OCI-LY3 (cell line): ENCODE results near the gene LIN28A.

Experiments used
- H2AFZ ChIP-seq: fragments of 200-600, 300-600 bp; shearing (Covaris generic); 2 replicates; pipeline ENCODE4 v1.6.0; 2014; ENCODE audit warnings: antibody characterized with exemption, low read depth, low read length
- H3K27ac ChIP-seq: fragments of 200-600, 300-600 bp; sonication (generic); 2 replicates; pipeline ENCODE4 v1.5.1; 2014; ENCODE audit warnings: mild to moderate bottlenecking, low read length, moderate library complexity, mixed read lengths
- H3K27me3 ChIP-seq: fragments of 200-600, 300-600 bp; sonication (generic); 2 replicates; pipeline ENCODE4 v1.6.1; 2014; ENCODE audit warnings: low read depth, low read length, mixed read lengths
- H3K36me3 ChIP-seq: fragments of 200-600, 300-600 bp; sonication (generic); replicated peaks from 2 replicates; pipeline ENCODE3; 2014; ENCODE audit warnings: low read depth, low read length, mixed read lengths
- H3K4me1 ChIP-seq: fragments of 300-600, 200-600 bp; sonication (generic); 2 replicates; pipeline ENCODE4 v1.6.1; 2014; ENCODE audit warnings: low read length, mixed read lengths
- H3K4me2 ChIP-seq: fragments of 200-600, 300-600 bp; sonication (generic); 2 replicates; pipeline ENCODE4 v1.6.1; 2014; ENCODE audit warnings: low read length, mixed read lengths
- H3K4me3 ChIP-seq: fragments of 300-600, 200-600 bp; sonication (generic); 2 replicates; pipeline ENCODE4 v1.5.1; 2014; ENCODE audit warnings: antibody characterized with exemption, mild to moderate bottlenecking, low read length, moderate library complexity
- H3K79me2 ChIP-seq: fragments of 300-600, 200-600 bp; shearing (Covaris generic); 2 replicates; pipeline ENCODE4 v1.6.1; 2014; ENCODE audit warnings: mild to moderate bottlenecking, low read length, mixed read lengths
- H3K9ac ChIP-seq: fragments of 300-600, 200-600 bp; shearing (Covaris generic); 2 replicates; pipeline ENCODE4 v1.6.0; 2014; ENCODE audit warnings: mild to moderate bottlenecking, low read length, moderate library complexity
- H3K9me3 ChIP-seq: fragments of 200-600, 300-600 bp; shearing (Covaris generic); 2 replicates; pipeline ENCODE4 v1.6.1; 2014; ENCODE audit warnings: low read length, mixed read lengths; ENCODE audit not compliant: insufficient read depth
- H4K20me1 ChIP-seq: fragments of 200-600, 300-600 bp; sonication (generic); 2 replicates; pipeline ENCODE4 v1.6.1; 2016; ENCODE audit warnings: low read length, mixed read lengths; ENCODE audit not compliant: insufficient read depth
- CTCF ChIP-seq: fragments of 200-600, 300-600 bp; sonication (generic); IDR thresholded peaks from 2 replicates; pipeline ENCODE4 v1.5.1; 2014; ENCODE audit warnings: antibody characterized with exemption, low read length, low read depth
- EZH2phosphoT487 ChIP-seq: fragments of 200-600 bp; shearing (Covaris generic); IDR thresholded peaks from 2 replicates; pipeline ENCODE4 v1.6.1; 2018; ENCODE audit warnings: antibody characterized with exemption, mixed run types, low read depth

LIN28A gene

GRCh38 chr1:26449868-26450267, 39.3 kb downstream of the LIN28A start:
- no peak overlapping the region for H3K9ac ChIP-seq
- no peaks in the 10 kb centered on the region for H3K79me2 ChIP-seq
- no peak overlapping the region for H3K27ac ChIP-seq
- no peak overlapping the region for H3K4me2 ChIP-seq
- H3K27me3 ChIP-seq, result no peaks in the 10 kb centered on the region
- peaks cover 6% of the 10 kb centered on the region for H3K4me1 ChIP-seq
- TF ChIP-seq CTCF, result no peak
- TF ChIP-seq EZH2phosphoT487, result no peak
- H3K4me3 ChIP-seq, result no peak overlapping the region
- H2AFZ ChIP-seq, result no peak overlapping the region
- no peaks in the 10 kb centered on the region for H4K20me1 ChIP-seq
- no peaks in the 10 kb centered on the region for H3K36me3 ChIP-seq
- no peaks in the 10 kb centered on the region for H3K9me3 ChIP-seq

DNA sequence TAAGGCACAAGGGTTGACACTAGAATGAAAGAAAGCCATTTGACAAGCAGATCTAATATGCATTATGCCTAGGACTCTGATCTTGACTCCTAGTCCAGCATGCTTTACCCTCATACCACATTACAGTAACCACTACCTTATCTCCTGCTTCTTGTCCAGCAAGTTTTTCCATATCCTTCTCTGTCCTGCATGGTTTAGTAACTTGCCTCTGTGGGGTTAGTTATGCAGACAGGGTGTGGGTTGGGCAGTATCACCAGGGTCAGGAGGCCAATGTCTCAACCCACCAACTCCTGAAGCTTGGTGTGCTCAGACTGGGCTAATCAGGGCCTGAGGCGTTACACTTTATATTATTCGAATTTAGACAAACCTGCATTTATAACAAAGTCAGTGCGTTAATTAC, 40.3 kb downstream of the LIN28A start:
- no peaks in the 10 kb centered on the region for H3K27me3 ChIP-seq
- no peak overlapping the region for H2AFZ ChIP-seq
- H3K4me3 ChIP-seq, result no peak overlapping the region
- H3K9ac ChIP-seq, result no peak overlapping the region
- H3K4me2 ChIP-seq, result no peak overlapping the region
- no peaks in the 10 kb centered on the region for H4K20me1 ChIP-seq
- H3K4me1 ChIP-seq, result peaks cover 6% of the 10 kb centered on the region
- no peak overlapping the region for H3K27ac ChIP-seq
- H3K9me3 ChIP-seq, result no peaks in the 10 kb centered on the region
- no peaks in the 10 kb centered on the region for H3K79me2 ChIP-seq
- TF ChIP-seq EZH2phosphoT487 (no peak), CTCF (no peak)
- H3K36me3 ChIP-seq, result no peaks in the 10 kb centered on the region

DNA sequence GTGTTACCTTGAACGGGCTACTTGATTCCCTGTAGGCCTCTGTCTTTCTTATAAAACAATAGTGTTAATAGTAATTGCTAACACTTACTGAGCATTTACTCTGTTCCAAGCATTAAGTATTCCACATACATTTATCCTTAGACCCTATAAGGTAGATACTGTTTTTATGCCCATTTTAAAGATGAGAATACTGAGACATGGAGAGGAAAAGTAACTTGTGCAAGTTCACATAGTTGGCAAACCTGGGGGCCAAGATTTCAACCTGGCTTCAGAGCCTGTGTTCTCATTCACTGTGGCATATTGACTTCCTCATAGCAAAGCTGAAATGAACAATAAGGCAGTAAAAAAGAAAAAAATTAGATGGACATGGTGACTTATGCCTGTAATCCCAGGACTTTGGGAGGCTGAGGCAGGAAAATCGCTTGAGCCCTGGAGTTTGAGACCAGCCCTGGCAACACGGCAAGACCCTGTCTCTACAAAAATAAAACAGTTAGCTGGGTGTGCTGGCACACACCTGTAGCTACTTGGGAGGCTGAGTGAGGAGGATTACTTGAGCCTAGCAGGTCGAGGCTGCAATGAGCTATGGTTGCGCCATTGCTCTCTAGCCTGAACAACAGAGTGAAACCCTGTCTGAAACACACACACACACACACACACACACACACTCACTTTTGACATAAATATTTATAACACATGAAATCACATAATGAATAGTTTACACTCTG, 42.0 kb downstream of the LIN28A start:
- no peak overlapping the region for H3K4me2 ChIP-seq
- no peak overlapping the region for H2AFZ ChIP-seq
- H4K20me1 ChIP-seq, result no peaks in the 10 kb centered on the region
- no peaks in the 10 kb centered on the region for H3K27me3 ChIP-seq
- H3K9ac ChIP-seq, result no peak overlapping the region
- H3K27ac ChIP-seq, result no peak overlapping the region
- TF ChIP-seq CTCF, result no peak
- no peak for TF ChIP-seq EZH2phosphoT487
- H3K4me1 ChIP-seq, result peaks cover under 1% of the 10 kb centered on the region
- H3K9me3 ChIP-seq, result no peaks in the 10 kb centered on the region
- no peaks in the 10 kb centered on the region for H3K36me3 ChIP-seq
- no peak overlapping the region for H3K4me3 ChIP-seq
- no peaks in the 10 kb centered on the region for H3K79me2 ChIP-seq

DNA sequence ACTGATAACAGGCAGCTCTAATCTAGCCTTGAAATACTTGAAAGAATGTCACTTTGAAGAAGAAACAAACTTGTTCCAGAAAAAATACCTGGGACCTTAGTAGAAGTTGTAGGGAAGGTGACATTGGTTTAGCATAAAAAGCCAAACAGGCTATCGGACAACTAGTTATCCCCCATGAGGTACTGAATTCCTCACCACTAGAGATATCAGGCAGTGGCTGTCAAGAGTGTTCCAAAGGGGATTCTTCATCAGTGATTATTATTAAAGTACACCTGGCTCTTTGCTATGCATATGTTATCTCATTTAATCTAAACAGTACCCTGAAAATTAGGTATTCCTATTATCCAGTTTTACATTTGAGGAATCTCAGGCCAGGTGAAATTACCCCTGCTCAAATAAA, 48.5 kb downstream of the LIN28A start:
- TF ChIP-seq EZH2phosphoT487 (no peak), CTCF (no peak)

More for the DNA sequence above, 48.5 kb downstream of the LIN28A start:
- Histone ChIP-seq H3K27ac (no peak overlapping the region), H3K27me3 (no peaks in the 10 kb centered on the region), H3K4me3 (no peak overlapping the region), H3K9me3 (no peaks in the 10 kb centered on the region), H3K4me2 (no peak overlapping the region), H2AFZ (no peak overlapping the region), H3K9ac (no peak overlapping the region), H3K36me3 (peaks cover 4% of the 10 kb centered on the region), H3K79me2 (no peaks in the 10 kb centered on the region), H4K20me1 (no peaks in the 10 kb centered on the region), H3K4me1 (no peaks in the 10 kb centered on the region)
